Measurements from ENCODE around the gene UBE2E2.

- TF ChIP-seq POLR2A (IDR thresholded peaks at IDR 0.05; ENCODE audit: extremely low read depth, insufficient read length) (no peak), CTCF (IDR thresholded peaks at IDR 0.05; ENCODE audit: low read depth, low read length) (no peak), MYC (IDR thresholded peaks at IDR 0.05; ENCODE audit: low read depth, low read length) (no peak)
- TF ChIP-seq, protein P1, sequence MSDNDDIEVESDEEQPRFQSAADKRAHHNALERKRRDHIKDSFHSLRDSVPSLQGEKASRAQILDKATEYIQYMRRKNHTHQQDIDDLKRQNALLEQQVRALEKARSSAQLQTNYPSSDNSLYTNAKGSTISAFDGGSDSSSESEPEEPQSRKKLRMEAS (IDR thresholded peaks at IDR 0.05; ENCODE audit: low read depth, low read length), result no peak
These were observed 165.6 kb downstream of the UBE2E2 start for GRCh38 chr3:23368731-23369130.
